Stimulated activated CD4-positive, alpha-beta T cell treated with anti-CD3 and anti-CD28 coated beads, TNF-alpha, amount 100 ng/mL, for 1 hour (primary cell): ENCODE results near the gene PAFAH1B2.
"Not testable (repeated sequence)": the region's sequence is repeated elsewhere in the genome, so short reads cannot be mapped to it uniquely, and the experiment has no call there.

Experiments
- DNase-seq, 3 donors: peaks; one replicate each; pipeline ENCODE4 v3.0.0-alpha.2; 2020; ENCODE audit warnings: low read depth in 3 of 3, low spot score in 1 of 3

PAFAH1B2 gene

GRCh38 chr11:117201658-117202305 is 57.7 kb downstream of the PAFAH1B2 start:
- DNase-seq: no peak

DNA sequence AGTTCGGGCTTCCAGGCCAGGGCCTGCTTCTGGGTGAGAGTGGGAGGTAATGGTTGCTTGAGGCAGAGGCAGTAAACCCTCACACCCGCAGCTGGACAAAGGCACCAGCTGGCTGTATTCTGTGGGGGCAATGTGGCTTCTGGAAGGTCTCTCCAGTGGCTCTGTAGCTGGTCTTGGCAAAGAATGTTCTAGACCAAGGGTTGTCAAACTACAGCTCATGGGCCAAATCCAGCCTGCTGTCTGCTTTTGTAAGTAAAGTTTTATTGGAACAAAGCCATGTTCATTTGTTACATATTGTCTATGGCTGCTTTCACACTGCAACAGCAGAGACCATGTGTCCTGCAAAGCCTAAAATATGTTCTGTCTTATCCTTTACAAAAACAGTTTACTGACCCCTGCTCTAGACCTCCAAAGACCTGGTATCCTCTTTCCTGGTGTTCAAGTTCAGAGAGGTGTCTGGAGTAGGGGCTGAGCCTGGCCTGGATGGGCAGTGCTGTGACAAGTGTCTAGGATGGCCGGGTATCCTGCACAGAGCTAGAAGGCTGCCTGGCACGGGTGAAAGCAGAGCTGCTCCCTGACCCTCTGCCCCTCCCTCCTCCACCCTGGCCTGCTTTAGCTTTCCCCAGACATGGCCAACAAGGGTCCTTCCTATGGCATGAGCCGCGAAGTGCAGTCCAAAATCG is 58.4 kb downstream of the PAFAH1B2 start:
- no peak for DNase-seq

GRCh38 chr11:117203069-117203407 is 59.0 kb downstream of the PAFAH1B2 start:
- DNase-seq: no peak

DNA sequence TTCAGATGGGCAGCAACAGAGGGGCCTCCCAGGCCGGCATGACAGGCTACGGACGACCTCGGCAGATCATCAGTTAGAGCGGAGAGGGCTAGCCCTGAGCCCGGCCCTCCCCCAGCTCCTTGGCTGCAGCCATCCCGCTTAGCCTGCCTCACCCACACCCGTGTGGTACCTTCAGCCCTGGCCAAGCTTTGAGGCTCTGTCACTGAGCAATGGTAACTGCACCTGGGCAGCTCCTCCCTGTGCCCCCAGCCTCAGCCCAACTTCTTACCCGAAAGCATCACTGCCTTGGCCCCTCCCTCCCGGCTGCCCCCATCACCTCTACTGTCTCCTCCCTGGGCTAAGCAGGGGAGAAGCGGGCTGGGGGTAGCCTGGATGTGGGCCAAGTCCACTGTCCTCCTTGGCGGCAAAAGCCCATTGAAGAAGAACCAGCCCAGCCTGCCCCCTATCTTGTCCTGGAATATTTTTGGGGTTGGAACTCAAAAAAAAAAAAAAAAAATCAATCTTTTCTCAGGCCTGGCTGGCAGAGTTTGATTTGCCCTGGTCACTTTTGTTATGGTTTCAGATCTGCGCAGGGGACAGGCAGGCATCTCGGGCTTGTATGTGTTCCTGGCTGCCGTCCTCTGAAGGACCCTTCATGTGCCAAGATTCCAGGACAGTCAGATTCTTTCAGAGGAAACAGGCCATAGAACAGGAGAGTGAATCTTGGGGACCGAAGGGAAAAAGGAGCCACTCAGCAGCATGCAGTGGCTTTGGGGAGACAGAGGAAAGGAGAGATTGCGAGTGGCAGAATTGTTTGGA is 60.4 kb downstream of the PAFAH1B2 start:
- no peak for DNase-seq

DNA sequence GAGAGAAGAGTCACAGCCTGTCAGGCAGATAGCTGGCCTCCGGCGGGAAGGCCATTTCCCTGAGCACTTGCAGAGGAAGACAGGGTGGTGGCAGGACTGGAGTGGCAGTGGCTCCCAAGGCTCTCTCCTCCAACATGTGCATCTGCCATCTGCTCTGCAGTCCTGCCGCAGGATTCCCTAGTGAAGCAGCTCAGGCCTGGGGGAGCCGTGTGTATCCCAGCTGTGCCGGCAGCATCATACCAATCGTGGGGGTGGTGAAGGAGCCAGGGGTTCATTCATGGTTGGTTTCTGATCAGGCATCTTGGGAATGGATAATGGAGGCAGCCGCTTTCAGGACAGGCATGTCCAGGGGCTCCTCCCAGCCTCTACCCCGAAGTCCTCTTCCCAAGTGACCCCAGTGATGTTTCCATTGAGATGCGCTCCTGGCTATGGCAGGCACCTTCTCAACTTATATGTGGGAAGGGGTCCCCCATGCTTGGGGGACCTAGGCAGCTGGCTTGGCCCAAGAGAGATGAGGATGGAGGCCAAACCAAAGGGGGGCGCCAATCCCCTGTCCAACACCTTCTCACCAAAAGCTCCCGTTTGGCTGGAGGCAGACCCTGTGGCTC is 61.2 kb downstream of the PAFAH1B2 start:
- DNase-seq: no peak

DNA sequence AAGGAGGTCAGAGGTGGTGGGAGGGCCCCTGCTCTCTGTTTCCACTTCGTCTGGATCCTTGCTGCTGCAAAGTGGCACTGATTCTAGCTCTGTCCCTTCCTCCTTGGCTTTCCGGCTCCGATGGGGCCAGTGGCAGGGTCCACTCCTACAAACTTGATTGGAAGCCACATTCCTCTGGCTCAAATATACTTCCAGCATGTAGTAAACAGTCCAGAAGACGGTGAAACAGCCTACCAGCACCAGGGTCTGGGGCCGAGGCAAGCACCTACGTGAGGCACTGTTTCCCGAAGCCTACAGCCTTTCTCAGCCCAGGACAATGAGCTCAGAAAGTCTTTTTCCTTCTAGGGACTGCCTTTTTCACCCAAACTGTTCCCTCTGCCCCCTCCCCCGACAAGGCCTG is 62.0 kb downstream of the PAFAH1B2 start:
- not testable (repeated sequence) for DNase-seq

- DNase-seq: not testable (repeated sequence)
Measured at GRCh38 chr11:117206859-117207258, 62.8 kb downstream of the PAFAH1B2 start.

GRCh38 chr11:117207481-117207880 is 63.4 kb downstream of the PAFAH1B2 start:
- DNase-seq: not testable (repeated sequence)

- DNase-seq: not testable (repeated sequence)
Measured at GRCh38 chr11:117208710-117209109, 64.6 kb downstream of the PAFAH1B2 start.

- DNase-seq: not testable (repeated sequence)
Measured at GRCh38 chr11:117209351-117210125, 65.5 kb downstream of the PAFAH1B2 start.

- no peak for DNase-seq
Measured at GRCh38 chr11:117210620-117211019, 66.5 kb downstream of the PAFAH1B2 start.

GRCh38 chr11:117212697-117213355 is 68.7 kb downstream of the PAFAH1B2 start:
- no peak for DNase-seq

DNA sequence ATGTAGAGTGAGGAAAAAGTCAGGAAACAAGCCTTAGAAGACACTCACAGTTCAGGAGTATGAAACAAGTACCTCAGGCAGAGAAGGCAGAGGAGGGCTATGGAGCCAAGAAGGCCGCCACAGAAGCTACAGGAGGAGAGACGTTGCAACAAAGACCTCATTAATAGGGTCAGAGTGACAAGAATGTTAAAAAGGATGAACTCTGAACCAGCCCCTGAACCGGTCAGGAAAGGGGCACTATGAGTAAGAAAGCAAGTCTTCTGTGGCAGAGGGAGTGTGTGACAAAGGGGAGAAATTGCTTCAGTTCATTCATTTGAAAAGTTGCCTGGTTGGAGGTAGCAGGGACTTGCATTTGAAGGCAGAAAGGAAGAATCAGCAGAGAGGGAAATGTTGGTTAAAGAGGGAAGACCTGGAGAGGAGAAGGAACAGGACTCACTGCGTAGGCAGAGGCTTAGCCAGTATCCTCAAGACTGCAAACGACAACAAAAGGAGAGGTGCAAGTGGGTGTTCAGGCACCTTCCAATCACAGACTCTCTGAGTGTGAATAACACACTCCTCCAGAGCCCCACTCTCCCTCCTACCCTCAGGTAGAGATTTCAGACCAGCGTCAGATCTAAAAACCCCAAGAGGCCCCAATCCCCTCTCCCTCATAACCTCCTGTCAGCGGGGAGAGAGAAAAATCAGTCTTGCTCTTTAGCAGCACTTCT is 70.5 kb downstream of the PAFAH1B2 start:
- no peak for DNase-seq

DNA sequence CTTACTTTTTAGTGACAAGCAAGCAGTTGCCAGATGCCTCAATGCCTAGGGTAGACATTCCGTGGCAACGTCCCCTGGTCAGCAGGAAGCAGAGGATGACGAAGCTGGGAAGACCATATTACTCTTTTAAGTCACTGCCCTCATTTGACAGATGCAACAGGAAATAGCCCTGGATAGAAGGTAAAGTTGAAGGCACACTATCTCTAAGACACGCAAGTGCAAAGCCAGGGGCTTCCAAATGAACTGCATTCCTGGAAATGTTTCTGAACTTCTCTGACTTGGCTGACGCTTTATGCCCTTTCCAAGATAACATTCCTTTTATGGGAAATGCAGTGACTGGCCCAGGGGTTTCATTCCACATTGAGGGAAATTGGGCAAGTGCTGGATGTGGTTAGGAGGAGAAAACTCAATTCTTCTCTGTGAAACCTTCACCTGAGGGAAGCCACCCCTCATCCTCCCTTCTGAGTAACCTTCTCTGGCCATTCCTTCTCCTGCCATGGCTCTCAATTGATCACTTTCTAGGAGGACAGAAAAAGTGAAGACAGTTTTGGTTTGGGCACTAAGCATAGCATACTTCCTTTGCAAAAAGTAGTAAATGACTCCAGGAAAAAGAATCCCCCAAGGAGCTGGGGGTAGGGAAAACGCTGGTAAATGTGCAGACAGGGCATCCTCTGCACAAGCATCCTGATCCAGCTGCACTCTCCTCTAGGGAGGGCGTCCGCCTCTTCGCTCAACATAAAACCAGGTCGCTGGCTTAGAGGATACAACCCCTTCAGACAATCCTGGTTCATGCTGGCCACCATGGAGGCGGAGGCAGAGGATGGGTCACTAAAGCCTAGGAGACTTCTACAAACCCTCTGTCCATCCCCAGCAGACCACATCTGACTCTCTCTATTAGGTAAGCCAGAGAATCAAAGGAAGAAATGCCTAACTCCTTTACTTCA is 73.3 kb downstream of the PAFAH1B2 start:
- DNase-seq: no peak

GRCh38 chr11:117218133-117218915 is 74.2 kb downstream of the PAFAH1B2 start:
- no peak for DNase-seq

- no peak for DNase-seq
Measured at GRCh38 chr11:117219001-117219400, 74.9 kb downstream of the PAFAH1B2 start.

GRCh38 chr11:117219455-117219854 is 75.4 kb downstream of the PAFAH1B2 start:
- DNase-seq: no peak

- no peak for DNase-seq
Measured at GRCh38 chr11:117219995-117220394, 75.9 kb downstream of the PAFAH1B2 start.
